GM21381 (cell line): Measurements from ENCODE around the gene COL6A2.
"Not testable (repeated sequence)": the region's sequence is repeated elsewhere in the genome, so short reads cannot be mapped to it uniquely, and the experiment has no call there.

ENCODE experiments used
- ATAC-seq: cut with Tn5 transposase; IDR thresholded peaks from one replicate; pipeline ENCODE4 v1.9.1; 2021; ENCODE audit warnings: mild to moderate bottlenecking, moderate library complexity; ENCODE audit not compliant: unreplicated experiment

COL6A2 gene

DNA sequence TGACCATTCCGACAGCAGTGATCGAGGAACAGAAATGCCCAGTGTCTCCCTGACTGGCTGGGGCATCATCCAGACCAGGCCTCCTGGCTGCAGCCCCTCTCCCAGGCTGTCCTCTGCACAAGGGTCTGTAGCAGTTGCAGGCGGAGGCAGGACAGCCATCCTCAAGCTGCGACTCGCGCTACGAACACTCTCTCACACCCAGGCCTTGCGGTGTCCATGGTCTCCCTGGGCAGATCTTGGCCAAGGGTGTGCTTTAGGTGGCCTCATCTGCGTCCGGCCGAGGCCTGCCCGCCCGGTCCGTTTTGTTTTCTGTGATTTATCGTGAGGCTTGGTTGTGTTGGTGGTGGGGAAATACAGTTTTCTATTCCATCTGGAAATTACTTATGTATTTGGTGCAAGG, 41.8 kb downstream of the COL6A2 start:
- no peak for ATAC-seq

- ATAC-seq, result not testable (repeated sequence)
Measured at GRCh38 chr21:46140352-46141003, 42.6 kb downstream of the COL6A2 start.

GRCh38 chr21:46141767-46142581, 44.1 kb downstream of the COL6A2 start:
- no peak for ATAC-seq

DNA sequence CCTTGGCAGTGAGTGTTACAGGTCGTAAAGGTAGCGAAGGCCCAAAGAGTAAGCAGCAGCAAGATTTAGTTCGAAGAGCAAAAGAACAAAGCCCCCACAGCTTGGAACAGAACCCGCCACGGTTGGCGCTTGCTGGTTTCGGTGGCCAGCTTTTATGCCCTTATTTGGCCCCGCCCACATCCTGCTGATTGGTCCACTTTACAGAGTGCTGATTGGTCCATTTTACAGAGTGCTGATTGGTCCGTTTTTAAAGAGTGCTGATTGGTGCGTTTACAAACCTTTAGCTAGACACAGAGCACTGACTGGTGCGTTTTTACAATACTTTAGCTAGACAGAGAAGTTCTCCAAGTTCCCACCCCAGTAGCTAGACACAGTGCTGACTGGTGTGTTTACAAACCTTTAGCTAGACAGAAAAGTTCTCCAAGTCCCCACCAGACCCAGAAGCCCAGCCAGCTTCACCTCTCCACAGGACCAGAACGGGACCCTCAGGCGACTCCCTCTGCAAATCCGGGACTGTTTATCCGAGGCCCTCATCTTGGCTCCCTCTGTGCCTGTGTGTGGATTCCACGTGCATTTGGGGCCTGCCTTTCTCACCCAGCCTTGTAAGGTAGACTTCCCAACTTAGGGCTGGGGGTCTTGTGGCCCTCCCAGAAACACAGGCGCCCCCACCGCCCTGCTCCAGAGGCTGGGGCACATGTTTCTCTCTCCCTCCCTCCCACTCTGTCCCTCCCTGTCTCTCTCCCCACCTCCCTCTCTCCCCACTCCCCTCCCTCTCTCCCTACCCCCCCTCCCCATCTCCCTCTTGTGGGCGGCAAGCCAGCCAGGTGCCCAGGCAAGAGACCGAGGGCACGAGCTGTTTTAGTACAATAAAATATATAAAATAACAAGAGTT, 44.9 kb downstream of the COL6A2 start:
- no peak for ATAC-seq

DNA sequence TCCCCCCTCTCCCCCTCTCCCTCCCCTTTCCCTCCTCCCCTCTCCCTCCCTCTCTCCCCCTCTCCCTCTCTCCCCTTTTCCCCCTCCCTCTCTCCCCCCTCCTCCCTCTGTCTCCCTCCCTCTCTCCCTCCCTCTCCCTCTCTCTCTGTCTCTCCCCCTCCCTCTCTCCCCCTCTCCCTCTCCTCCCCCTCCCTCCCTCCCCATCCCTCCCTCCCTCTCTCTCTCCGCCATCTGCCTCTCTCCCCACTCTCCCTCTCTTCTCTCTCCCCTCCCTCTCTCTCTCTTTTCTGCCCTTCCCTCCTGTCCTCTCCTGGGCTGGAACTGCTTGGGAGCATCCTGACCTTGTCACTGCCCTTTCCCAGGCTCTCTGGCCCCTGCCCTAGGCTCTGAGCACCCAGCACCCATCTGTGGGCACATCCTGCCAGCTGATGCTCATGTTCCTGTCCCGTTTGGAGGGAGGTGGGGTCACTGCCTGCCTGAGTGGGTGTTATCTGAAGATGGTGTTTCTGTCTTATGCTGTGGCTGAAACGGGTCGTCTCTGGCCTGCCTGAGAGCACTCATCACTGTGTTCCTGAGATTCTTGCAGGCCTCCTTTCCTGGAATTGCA, 46.7 kb downstream of the COL6A2 start:
- ATAC-seq, result no peak

GRCh38 chr21:46145159-46145839, 47.4 kb downstream of the COL6A2 start:
- no peak for ATAC-seq

DNA sequence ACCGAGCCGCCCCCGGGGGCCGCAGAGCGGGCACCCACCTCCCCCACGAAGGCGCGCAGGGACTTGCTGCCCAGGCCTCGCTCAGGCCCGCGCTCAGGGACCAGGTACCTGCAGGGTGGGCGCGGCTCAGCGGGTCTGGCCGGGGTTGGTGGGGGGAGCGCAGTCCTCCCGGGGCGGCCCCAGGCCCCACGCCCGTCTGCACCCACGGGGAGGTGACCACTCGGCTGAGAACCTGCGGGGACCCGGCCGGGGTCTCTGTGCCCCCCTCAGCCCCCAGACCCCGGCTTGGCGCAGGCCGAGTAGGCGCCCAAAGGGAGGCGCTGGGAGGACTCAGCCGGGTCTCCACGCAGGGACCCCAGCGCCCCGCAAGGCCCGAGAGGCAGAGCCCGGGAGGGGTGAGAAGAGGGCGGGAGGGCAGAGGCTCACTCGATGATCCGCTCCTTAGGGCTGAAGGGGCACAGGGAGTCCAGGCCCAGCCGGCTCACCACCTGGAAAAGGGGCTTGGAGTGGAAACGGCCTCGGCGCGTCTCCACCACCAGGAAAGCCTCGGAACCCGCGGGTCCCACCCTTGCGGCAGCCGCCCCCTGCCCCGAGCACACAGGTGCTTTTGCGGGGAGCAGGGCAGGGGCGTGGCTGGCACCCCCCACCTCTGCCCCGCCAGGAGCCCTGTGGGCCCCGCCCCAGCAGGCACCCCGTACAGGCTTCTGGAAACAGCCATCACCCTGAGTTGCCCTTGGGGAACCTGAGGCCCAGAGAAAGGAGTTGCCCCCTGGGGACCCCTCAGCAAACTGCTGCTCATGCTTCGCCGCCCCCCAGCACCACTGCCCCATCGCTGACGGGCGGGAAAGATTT, 48.2 kb downstream of the COL6A2 start:
- no peak for ATAC-seq

GRCh38 chr21:46146856-46147255, 48.9 kb downstream of the COL6A2 start:
- ATAC-seq, result no peak

GRCh38 chr21:46147429-46147828, 49.5 kb downstream of the COL6A2 start:
- ATAC-seq, result not testable (repeated sequence)

DNA sequence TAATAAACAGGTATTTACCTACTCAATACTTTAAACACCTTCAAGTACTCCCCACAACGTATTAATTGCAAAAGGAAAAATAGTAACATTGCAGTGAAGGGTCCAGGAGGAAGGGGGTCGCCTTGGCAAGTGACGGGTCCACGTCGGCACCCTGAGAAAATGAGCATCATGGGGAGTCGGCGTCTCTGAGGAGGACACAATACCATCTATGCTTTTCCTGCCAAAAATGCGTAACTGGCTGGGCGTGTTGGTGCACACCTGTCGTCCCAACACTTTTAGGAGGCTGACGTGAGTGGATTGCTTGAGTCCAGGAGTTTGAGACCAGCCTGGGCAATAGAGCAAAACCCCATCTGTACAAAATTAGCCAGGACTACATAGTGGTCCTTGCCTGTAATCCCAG, 50.2 kb downstream of the COL6A2 start:
- no peak for ATAC-seq

DNA sequence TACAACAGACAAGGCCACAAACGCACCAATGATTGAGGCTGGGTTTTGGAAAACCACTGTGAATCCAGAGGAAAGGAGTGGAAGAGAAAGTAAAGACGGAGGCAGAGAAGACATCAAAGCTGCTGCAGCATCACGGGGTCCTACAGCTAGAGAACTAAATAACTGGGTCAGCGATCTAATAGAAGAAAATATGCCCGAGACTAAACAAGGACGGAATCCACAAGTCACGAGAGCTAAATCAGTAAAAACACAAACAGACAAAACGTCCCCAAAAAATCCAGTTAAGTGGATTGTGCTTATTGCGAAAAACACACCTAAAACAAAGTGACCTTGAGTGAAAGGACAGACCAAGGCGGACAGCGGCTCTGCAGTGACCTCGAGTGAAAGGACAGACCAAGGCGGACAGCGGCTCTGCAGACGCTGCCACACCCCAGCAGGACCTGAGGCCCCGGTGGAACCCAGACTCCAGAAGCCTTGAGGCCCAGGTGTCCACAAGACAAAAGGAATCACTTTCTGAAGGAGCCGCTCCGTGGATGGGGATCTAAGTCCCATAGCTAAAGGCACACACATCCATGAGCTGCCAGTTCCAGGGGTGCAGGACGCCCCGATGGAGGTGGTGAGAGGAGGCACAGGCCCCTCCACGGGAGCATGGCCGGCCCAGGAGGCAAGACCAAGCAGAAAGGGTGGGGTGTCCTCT, 51.4 kb downstream of the COL6A2 start:
- ATAC-seq, result no peak

GRCh38 chr21:46150073-46150472, 52.2 kb downstream of the COL6A2 start:
- ATAC-seq, result no peak

GRCh38 chr21:46150491-46151121, 52.7 kb downstream of the COL6A2 start:
- no peak for ATAC-seq

- no peak for ATAC-seq
Measured at GRCh38 chr21:46151261-46151988, 53.5 kb downstream of the COL6A2 start.

- no peak for ATAC-seq
Measured at GRCh38 chr21:46151989-46152926, 54.3 kb downstream of the COL6A2 start.

DNA sequence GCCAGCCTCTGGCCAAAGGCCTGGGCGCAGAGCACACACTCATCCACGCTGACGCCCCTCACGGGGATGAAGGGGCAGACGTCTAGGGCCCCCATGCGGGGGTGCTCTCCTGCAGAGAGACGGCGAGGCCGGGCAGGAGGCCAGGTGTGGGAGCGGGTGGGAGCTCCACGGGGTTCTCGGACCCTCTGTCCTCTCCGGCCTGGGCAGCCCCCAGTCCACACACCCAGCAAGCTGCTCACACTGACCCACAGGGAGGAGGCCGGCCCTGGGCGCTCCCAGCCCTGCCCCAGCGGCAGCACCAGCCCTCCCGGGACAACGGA, 55.0 kb downstream of the COL6A2 start:
- no peak for ATAC-seq
